Measurements from ENCODE around the gene SCGB1A1. TPM values are rescaled to one million over a fixed set of nuclear protein-coding genes. Genes with fewer than 3 reads are reported as not detected.

Gene SCGB1A1
- total RNA-seq, 1 donor from 2014 or later = not detected

- Mint-ChIP-seq H3K27ac (peak overlapping the region; percentile 19), H3K27me3 (ENCODE audit: low read depth) (no peaks in the 10 kb centered on the region), H3K9me3 (no peaks in the 10 kb centered on the region), H3K4me3 (no peak overlapping the region), H3K36me3 (no peaks in the 10 kb centered on the region), H3K4me1 (peaks cover 34% of the 10 kb centered on the region)
- DNase-seq (ENCODE audit: low spot score in 2 of 2, unreplicated experiment in 2 of 2) = no peak
- no peak for TF ChIP-seq CTCF (IDR thresholded peaks at IDR 0.05; ENCODE audit: unreplicated experiment)
Measured at GRCh38 chr11:62418136-62418535, 697 bp upstream of the SCGB1A1 start.

GRCh38 chr11:62419314-62419929 lies 589 bp downstream of the SCGB1A1 start:
- no peak for DNase-seq (ENCODE audit: low spot score in 2 of 2, unreplicated experiment in 2 of 2)
- Mint-ChIP-seq H3K4me3 (peak overlapping the region; percentile 4), H3K27ac (peak overlapping the region; percentile 90), H3K36me3 (no peaks in the 10 kb centered on the region), H3K9me3 (no peaks in the 10 kb centered on the region), H3K4me1 (peaks cover 46% of the 10 kb centered on the region), H3K27me3 (ENCODE audit: low read depth) (no peaks in the 10 kb centered on the region)
- TF ChIP-seq CTCF (IDR thresholded peaks at IDR 0.05; ENCODE audit: unreplicated experiment) = no peak

- Mint-ChIP-seq H3K27me3 (ENCODE audit: low read depth) (no peaks in the 10 kb centered on the region), H3K9me3 (no peaks in the 10 kb centered on the region), H3K36me3 (no peaks in the 10 kb centered on the region), H3K27ac (peak overlapping the region; percentile 90), H3K4me3 (no peak overlapping the region), H3K4me1 (peaks cover 51% of the 10 kb centered on the region)
- DNase-seq (ENCODE audit: low spot score in 2 of 2, unreplicated experiment in 2 of 2) = no peak
- no peak for TF ChIP-seq CTCF (IDR thresholded peaks at IDR 0.05; ENCODE audit: unreplicated experiment)
Measured at GRCh38 chr11:62419943-62420342, 1.1 kb downstream of the SCGB1A1 start.

DNA sequence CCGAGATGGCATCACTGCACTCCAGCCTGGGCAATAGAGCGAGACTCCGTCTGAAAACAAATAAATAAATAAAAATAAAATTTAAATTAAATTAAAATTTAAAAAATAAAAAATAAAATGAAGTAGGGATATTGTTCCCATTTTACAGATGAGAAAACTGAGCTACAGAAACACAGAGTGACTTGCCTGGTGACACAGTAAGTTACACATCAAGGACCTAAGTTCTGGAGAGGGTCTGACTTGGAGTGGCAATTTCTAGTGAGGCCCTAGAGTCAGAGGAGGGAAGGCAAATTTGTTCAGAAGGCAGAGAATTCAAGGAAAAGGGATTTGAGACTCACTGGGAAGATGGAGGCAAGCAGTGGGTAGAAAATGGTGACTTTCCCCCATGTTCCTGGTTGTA lies 2.0 kb downstream of the SCGB1A1 start:
- H3K4me3 Mint-ChIP-seq = no peak overlapping the region
- no peaks in the 10 kb centered on the region for H3K36me3 Mint-ChIP-seq
- TF ChIP-seq CTCF (IDR thresholded peaks at IDR 0.05; ENCODE audit: unreplicated experiment) = no peak
- peaks cover 51% of the 10 kb centered on the region for H3K4me1 Mint-ChIP-seq
- H3K27ac Mint-ChIP-seq = peak overlapping the region; percentile 69
- H3K27me3 Mint-ChIP-seq (ENCODE audit: low read depth) = no peaks in the 10 kb centered on the region
- no peak for DNase-seq (ENCODE audit: low spot score in 2 of 2, unreplicated experiment in 2 of 2)
- H3K9me3 Mint-ChIP-seq = no peaks in the 10 kb centered on the region

DNA sequence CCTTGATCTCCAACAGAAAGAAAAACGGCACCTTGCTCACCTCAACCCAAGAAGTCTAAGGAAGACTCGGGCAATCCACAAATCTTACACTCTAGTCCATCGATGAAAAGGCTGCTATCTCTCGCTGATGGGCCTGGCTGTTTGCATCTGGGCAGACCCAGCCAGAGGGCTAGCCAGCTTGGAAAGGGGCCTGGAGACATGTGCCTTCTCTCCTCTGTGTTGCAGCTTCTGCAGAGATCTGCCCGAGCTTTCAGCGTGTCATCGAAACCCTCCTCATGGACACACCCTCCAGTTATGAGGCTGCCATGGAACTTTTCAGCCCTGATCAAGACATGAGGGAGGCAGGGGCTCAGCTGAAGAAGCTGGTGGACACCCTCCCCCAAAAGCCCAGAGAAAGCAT lies 3.2 kb downstream of the SCGB1A1 start:
- no peaks in the 10 kb centered on the region for H3K9me3 Mint-ChIP-seq
- TF ChIP-seq CTCF (IDR thresholded peaks at IDR 0.05; ENCODE audit: unreplicated experiment) = no peak
- H3K27ac Mint-ChIP-seq = peak overlapping the region; percentile 85
- H3K4me1 Mint-ChIP-seq = peaks cover 56% of the 10 kb centered on the region
- H3K4me3 Mint-ChIP-seq = no peak overlapping the region
- DNase-seq (ENCODE audit: low spot score in 2 of 2, unreplicated experiment in 2 of 2) = no peak
- H3K27me3 Mint-ChIP-seq (ENCODE audit: low read depth) = no peaks in the 10 kb centered on the region
- H3K36me3 Mint-ChIP-seq = no peaks in the 10 kb centered on the region

DNA sequence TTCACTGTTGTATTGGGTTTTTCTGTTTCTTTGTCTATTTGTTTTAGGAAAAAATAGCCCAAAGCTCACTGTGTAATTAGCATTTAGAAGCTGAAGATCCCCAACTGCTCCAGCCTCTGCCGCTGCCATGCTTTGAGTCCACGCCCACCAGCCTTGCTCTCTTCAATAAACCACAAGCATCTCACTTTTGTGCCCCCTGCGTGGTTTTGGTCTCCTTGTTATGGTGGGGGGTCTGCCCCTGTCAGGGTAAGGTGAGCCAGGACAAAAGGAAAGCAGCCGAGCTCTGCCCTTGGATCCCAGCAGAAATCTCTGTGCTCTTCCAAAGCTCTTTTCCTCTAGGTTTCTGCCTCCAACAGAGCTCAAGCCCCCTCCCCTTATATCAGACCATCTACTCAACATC lies 4.2 kb downstream of the SCGB1A1 start:
- no peaks in the 10 kb centered on the region for H3K36me3 Mint-ChIP-seq
- H3K27me3 Mint-ChIP-seq (ENCODE audit: low read depth) = no peaks in the 10 kb centered on the region
- H3K4me3 Mint-ChIP-seq = peak overlapping the region; percentile 40
- peak overlapping the region; percentile 92 for H3K27ac Mint-ChIP-seq
- peaks cover 61% of the 10 kb centered on the region for H3K4me1 Mint-ChIP-seq
- TF ChIP-seq CTCF (IDR thresholded peaks at IDR 0.05; ENCODE audit: unreplicated experiment) = no peak
- H3K9me3 Mint-ChIP-seq = no peaks in the 10 kb centered on the region
- DNase-seq (ENCODE audit: low spot score in 2 of 2, unreplicated experiment in 2 of 2) = no peak
